ENCODE results near the gene KIF5A.

DNA sequence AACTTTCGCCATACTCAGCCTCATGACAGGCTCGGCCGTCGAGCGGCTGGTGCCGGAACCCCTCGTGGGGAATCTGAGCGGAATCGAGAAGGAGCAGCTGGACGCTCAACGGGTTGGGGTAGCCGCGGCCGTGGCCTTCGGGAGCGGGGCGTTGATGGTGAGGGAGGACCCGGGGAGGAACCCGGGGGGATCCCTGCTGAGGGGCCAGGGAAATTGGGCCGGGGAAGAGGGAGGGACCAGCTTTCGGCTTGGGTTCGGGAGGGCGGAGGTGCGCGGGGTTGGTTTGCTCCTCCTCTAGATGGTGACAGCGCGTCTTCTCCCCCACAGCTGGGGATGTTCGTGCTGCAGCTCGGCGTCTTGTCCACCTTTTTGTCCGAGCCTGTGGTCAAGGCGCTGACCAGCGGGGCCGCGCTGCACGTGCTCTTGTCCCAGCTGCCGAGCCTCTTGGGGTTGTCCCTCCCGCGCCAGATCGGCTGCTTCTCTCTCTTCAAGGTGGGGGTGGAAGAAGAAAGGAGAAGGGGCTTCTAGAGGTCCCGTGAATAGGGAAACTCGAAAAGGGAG is 71.2 kb downstream of the KIF5A start:
- TF ChIP-seq, protein P1, sequence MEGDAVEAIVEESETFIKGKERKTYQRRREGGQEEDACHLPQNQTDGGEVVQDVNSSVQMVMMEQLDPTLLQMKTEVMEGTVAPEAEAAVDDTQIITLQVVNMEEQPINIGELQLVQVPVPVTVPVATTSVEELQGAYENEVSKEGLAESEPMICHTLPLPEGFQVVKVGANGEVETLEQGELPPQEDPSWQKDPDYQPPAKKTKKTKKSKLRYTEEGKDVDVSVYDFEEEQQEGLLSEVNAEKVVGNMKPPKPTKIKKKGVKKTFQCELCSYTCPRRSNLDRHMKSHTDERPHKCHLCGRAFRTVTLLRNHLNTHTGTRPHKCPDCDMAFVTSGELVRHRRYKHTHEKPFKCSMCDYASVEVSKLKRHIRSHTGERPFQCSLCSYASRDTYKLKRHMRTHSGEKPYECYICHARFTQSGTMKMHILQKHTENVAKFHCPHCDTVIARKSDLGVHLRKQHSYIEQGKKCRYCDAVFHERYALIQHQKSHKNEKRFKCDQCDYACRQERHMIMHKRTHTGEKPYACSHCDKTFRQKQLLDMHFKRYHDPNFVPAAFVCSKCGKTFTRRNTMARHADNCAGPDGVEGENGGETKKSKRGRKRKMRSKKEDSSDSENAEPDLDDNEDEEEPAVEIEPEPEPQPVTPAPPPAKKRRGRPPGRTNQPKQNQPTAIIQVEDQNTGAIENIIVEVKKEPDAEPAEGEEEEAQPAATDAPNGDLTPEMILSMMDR (IDR thresholded peaks at IDR 0.05; ENCODE audit: low read length), result no peak
- no peak for TF ChIP-seq EZH2 (IDR thresholded peaks at IDR 0.05; ENCODE audit: borderline replicate concordance, low read length)

Data from OCI-LY1 (cell line).